Suppressor macrophage treated with lipopolysaccharide for 4 hours (primary cell): Measurements from ENCODE around the gene PTPN5.
"Not testable (repeated sequence)": the region's sequence is repeated elsewhere in the genome, so short reads cannot be mapped to it uniquely, and the experiment has no call there.

Source experiments
- DNase-seq: peaks from one replicate; pipeline ENCODE4 v3.0.0-alpha.2; 2020

The PTPN5 gene

DNA sequence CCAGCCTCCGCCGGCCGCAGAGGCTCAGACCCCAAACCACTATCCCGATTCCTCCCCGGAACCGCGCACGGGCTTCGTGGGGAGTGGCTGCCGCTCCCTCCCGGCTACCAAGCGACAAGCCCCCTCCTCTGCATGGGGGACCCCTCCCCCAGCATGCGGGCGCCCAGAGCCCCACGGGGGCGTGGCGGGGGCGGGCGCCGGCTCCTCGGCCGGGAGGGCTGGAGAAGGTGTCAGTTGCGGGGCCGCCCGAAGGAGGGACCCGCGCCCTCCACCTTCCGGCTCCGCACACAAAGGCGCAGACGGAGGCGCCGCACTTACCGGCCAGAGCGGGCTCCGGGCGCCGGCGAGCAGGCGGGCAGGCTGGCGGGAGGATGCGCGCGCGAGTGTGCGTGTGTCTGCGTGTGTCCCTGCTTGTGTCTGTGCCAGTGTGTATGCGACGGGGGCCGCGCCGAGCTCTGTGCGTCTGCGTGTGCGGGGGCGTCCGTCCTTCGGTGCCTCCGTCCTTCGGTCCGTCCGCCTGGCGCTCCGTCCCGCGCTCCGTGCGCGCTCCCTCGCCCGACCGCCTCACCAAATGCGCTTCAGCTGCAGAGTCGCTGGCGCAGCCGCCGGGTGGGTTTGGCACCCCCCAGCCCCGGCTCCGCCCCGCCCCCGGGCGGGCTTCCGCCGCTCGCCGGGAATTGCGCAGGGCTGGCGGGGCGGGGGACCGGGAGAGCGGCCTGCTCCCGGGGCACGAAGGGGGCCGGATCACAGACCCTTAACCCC lies at the start of gene PTPN5:
TSS of gene PTPN5 (minus strand) at position 592 of the 762 bp plus-strand sequence. CDS start 19,840 bp downstream, outside the sequence.
- no peak for DNase-seq

DNA sequence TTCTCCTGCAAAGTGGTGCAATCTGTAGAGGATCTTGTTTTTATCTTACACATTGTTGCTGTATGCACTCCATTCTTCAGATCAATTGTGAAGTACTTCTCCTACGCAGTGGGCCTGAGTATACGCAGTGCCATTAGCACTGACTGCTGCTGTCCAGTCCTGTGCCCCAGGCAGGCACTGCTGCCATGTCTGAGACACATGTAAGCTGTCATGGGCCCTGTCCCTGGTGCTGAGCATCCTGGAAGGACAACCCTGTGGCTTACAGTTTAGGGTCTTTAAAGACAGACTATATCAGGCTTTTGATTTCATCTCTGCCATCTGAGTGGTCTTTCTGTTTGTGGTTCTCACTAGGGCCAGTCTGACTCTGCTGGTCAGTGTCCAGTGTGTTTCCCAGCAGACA lies 44.8 kb upstream of the PTPN5 start:
- DNase-seq: no peak

- DNase-seq: no peak
Observed at GRCh38 chr11:18834754-18835466, 43.3 kb upstream of the PTPN5 start.

DNA sequence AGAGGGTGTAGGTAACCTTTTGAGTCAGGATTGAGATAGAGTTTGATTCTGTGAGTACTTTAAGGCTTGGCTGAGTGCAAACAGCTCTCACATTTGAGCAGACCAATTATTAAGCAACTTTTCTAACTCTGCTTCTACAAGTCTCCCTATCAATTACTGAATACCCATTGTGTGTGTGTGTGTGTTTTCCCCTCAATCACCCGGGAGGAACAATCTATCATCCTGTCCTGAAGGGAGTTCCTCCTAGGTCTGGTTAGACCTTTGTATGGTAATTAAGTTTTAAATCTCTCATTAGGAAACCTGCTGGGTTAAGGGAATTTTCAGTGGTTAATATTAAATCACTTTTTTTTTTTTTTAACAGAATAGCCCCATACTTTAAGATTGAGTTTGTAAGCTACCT lies 28.6 kb upstream of the PTPN5 start:
- not testable (repeated sequence) for DNase-seq

- DNase-seq: no peak
Observed at GRCh38 chr11:18804199-18804999, 12.8 kb upstream of the PTPN5 start.

DNA sequence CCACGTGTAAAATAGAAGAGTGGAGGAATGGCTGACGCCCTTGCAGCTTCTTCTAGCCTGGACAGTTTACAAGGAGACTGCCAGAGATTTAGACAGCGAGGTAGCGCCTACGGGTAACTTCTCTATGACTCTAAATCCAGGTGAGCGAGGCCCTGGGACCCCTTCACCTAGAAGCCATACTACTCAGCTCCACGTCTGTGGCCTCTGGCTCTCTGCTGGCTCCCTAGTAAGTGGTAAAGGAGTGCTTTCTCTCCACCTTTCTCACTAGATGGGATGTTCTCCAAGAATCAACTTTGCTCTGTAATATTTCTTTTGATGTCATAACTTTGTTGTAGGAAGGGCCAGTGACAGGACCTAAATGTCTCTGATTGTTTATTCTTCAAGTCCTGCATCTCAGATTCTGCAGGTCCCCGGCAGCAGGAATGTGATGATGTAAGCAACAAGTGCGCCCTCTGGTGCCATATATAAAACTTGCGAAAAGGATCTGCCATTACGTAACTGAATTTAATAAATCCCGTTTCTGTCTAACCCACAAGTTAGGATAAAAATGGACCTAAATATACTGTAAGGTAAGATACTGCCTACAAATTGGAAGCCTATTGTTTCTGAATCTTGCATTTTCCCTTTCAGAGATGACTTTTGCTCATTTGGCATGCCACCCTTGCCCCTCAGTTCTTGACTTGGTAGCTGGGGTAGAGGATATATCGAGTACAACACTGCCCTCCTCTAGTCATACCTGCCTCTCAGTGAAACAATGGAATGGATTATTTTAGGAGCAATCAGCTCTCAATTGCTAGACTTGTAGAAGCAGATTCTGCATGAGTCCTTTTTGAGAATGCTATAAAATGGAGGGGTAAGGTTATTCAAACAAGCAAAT lies 11.0 kb upstream of the PTPN5 start:
- peak; percentile 56 for DNase-seq

DNA sequence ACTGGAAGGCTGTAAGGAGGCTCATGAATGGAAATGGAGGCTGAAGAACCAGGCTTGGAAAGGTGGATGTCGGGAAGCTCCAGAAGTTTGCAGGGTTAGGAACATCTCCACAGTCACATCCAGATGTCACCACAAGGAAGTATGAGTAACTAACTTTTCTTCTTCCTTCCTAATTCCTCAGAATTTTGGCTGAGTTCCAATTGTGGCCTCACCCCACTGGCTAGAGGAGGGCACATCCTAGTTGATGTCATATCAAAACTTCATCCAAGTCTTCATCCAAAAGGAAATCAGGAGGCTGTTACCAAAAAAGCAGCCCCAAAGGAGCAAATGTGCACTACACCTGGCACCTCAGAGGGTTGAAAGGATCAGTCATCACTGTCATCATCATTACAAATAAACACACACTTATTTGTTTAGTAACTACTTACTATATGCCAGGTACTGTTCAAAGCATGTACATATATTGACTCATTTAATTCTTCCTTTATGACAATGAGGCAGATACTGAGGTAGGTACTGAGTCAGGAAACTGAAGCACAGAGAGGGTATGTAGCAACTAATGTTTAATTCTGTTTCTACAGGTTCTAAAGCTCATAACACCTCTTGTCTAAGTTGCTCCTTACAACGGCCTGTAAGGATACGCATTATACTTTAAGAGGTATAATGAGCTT lies 7.3 kb upstream of the PTPN5 start:
- no peak for DNase-seq

DNA sequence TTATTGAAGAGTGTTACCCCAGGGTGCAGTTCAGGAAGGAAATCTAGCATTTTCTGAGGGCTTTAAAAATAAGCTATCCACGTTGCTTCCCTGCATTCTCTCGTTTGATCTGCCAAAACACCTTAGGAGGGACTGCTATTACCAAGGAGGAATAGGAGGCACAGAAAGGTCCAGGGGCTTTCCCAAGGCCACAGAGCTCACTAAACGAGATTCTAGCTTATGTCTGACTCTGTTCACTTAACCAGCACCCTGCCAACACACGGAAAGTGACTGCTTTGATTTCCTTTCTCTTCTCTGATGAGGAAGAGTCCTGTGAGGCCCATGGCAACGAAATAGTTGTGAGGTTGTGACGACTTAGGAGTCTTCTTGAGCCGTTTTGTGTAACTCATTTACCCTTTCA lies 3.4 kb upstream of the PTPN5 start:
- DNase-seq: no peak

DNA sequence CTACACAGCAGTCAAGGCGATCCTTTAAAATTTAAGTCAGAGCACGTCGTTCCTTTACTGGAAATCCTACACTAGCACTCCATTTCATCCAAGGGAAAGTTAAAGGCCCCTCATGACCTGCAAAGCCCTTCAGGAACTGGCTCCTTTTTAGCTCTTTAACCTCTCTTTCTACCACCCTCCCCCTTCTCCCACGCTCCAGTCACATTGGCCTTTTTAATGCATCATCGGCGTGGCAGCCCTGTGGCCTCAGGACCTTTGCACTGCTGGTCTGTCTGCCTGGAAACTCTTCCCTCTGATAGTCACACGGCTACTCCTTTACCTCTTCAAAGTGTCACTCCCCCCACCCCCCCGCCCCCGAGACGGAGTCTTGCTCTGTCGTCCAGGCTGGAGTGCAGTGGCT lies 1.2 kb upstream of the PTPN5 start:
- DNase-seq: no peak

DNA sequence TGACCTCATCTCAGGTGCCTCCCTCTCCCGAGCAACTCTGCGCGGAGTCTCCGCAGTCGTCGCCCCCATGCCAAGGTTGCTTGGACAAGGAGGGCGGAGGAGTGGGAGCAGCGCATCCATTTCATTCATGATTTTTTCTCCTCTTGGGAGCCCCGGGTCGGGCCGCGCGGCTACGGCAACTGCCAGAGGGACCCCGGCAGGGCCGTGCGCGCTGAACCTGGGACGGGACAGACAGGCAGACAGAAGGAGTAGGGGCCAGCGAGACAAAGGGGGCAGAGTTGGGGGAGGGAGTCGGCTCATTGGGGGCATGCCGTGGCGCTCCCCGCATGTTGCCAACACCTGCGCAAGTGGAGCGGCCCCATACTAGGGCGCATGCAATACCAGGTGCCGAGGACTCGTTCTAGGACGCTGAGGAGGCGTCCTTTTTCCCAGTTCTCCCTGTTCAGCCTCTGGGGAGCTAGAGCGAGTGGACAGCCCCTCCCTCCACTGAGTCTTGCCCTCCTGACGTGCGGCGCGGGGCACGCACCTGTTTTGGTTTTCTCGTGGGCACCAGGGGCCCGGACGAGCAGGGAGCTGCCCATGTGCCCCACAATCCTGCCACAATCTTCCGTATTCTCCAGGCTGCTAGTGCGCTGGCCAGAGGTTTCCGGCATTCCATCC lies 501 bp upstream of the PTPN5 start:
- DNase-seq: no peak

- DNase-seq: no peak
Observed at GRCh38 chr11:18790883-18791206, 753 bp downstream of the PTPN5 start.

GRCh38 chr11:18789942-18790341 lies 1.7 kb downstream of the PTPN5 start:
- no peak for DNase-seq

- no peak for DNase-seq
Observed at GRCh38 chr11:18785411-18785810, 6.2 kb downstream of the PTPN5 start.

DNA sequence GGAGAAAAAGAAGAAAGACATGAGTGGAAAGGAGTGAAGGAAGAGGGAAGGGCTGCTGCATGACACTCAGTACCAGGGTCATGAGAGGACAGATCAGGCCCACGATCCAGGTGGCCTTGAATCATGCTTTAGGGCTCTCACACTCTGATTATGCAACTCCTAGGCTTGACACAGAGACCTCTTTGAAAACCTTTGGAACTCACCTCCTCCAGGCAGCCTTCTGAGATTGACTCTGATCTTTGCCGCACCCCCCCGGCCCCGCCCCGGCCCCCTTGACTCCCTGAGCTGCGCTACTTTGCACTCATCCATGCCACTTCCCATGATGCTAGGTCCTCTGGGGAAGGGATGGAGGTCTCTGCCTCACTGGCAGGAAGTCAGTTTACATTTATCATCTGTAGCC lies 10.7 kb downstream of the PTPN5 start:
- DNase-seq: no peak

GRCh38 chr11:18780329-18780728 lies 11.3 kb downstream of the PTPN5 start:
- DNase-seq: no peak

DNA sequence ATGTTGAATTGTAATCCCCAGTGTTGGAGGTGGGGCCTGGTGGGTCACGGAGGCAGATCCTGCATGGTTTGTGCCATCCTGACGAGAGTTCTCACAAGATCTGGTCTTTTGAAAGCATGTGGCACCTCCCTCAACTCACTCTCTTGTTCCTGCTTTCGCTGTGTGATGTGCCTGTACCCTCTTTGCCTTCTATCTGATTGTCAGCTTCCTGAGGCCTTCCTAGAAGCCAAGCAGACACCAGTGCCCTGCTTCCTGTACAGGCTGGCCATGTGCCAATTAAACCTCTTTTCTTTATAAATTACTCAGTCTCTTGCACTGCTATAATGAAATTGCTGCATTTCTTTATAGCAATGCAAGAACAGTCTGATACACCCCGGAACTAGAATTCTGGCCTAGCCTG lies 13.1 kb downstream of the PTPN5 start:
- DNase-seq: no peak

- DNase-seq: no peak
Observed at GRCh38 chr11:18776324-18776723, 15.3 kb downstream of the PTPN5 start.

GRCh38 chr11:18775492-18776292 lies 15.9 kb downstream of the PTPN5 start:
- peak; percentile 79 for DNase-seq

GRCh38 chr11:18774801-18775200 lies 16.8 kb downstream of the PTPN5 start:
- no peak for DNase-seq

DNA sequence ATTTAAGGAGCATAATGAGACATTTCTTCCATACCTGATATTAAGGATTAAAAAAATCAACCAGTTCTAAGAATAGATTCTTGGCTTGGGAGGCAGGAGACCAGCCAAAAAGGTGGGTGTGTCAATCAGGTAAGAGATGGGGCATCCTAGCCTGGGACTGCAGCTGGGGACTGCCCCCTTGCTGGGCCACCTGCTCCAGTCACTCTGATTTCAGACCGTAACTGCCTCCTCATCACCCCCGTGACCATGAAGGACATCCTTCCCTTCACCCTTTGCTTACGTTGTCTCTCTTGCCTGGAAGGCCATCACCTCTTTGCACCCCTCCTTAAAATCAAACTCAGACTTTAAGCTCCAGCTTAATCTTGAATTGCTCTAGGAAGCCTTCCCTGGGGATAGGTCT lies 17.9 kb downstream of the PTPN5 start:
- no peak for DNase-seq

DNA sequence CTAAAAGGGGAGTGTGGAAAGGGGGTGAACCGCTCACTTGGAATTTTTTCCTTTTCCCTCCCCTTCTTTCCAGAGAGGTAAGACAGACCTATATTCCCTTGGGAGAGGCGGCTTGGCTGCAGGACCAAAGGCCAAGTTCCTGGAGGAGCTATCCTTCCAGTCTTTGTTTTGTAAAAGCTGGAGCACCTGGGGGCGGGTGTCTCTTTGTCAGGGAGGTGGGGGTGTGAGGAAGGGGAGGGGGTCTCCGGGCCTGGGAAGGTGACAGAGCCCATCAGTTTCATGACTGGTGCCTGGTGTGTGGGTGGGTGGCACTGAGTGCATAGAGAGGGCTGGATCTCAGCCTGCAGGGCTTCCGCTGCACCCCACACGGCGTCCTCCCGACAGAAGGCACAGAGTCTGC lies 18.5 kb downstream of the PTPN5 start:
- no peak for DNase-seq
